GM21825 (cell line): ENCODE measurements around the gene RGL1.

Experiments
- ATAC-seq: cut with Tn5 transposase; IDR thresholded peaks from one replicate; pipeline ENCODE4 v1.9.1; 2021; ENCODE audit warnings: mild to moderate bottlenecking, moderate library complexity; ENCODE audit not compliant: unreplicated experiment

The RGL1 gene

GRCh38 chr1:183945428-183946319, 140.8 kb downstream of the RGL1 start:
- ATAC-seq = no peak

- no peak for ATAC-seq
Observed at GRCh38 chr1:183946320-183946613, 141.3 kb downstream of the RGL1 start.

GRCh38 chr1:183947988-183948387, 143.1 kb downstream of the RGL1 start:
- ATAC-seq = no peak

- ATAC-seq = no peak
Observed at GRCh38 chr1:183952101-183952500, 147.2 kb downstream of the RGL1 start.

GRCh38 chr1:183953031-183953430, 148.1 kb downstream of the RGL1 start:
- no peak for ATAC-seq

GRCh38 chr1:183954496-183954895, 149.6 kb downstream of the RGL1 start:
- no peak for ATAC-seq

- peak; percentile 99 for ATAC-seq
Observed at GRCh38 chr1:183956559-183957188, 151.8 kb downstream of the RGL1 start.

- no peak for ATAC-seq
Observed at GRCh38 chr1:183957216-183957830, 152.4 kb downstream of the RGL1 start.

- no peak for ATAC-seq
Observed at GRCh38 chr1:183958958-183959357, 154.0 kb downstream of the RGL1 start.

- no peak for ATAC-seq
Observed at GRCh38 chr1:183961132-183961531, 156.2 kb downstream of the RGL1 start.

GRCh38 chr1:183962903-183963302, 158.0 kb downstream of the RGL1 start:
- ATAC-seq = no peak

GRCh38 chr1:183965726-183966125, 160.8 kb downstream of the RGL1 start:
- no peak for ATAC-seq

GRCh38 chr1:183966487-183966886, 161.6 kb downstream of the RGL1 start:
- ATAC-seq = no peak

GRCh38 chr1:183967914-183968313, 163.0 kb downstream of the RGL1 start:
- no peak for ATAC-seq

GRCh38 chr1:183968386-183968785, 163.5 kb downstream of the RGL1 start:
- no peak for ATAC-seq

GRCh38 chr1:183970516-183971300, 165.8 kb downstream of the RGL1 start:
- no peak for ATAC-seq

- no peak for ATAC-seq
Observed at GRCh38 chr1:183975651-183976050, 170.7 kb downstream of the RGL1 start.

GRCh38 chr1:183977717-183978116, 172.8 kb downstream of the RGL1 start:
- ATAC-seq = no peak
